ENCODE data around the gene CYP4F12. TPM values are rescaled to one million over a fixed set of nuclear protein-coding genes. Genes with fewer than 3 reads are reported as not detected.
A peak's percentile ranks its signal among the peaks of the same experiment; 100 is the strongest.

The CYP4F12 gene
- polyA plus RNA-seq (2013, experiment 1 of 2) = not detected
- not detected for polyA plus RNA-seq (2013, experiment 2 of 2)

GRCh38 chr19:15672580-15673175 is at the start of gene CYP4F12:
Gene CYP4F12, plus strand, starts transcription at chr19:15673087. Its CDS starts 443 bp downstream, at chr19:15673530.
- no peak for DNase-seq (ENCODE audit: low spot score)
- no peak within 1 kb of the TSS for H3K23ac ChIP-seq (ENCODE audit: low read depth, low read length, poor library complexity)
- H2AFZ ChIP-seq (ENCODE audit: low read length) = no peak within 1 kb of the TSS

GRCh38 chr19:15623711-15624318 is 49.1 kb upstream of the CYP4F12 start:
- no peaks in the 10 kb centered on the region for H3K36me3 ChIP-seq (replicated peaks in 1 of 2; ENCODE audit: control insufficient read depth in 2 of 2, insufficient read depth in 2 of 2, low read length in 2 of 2)
- peaks cover 0 to 41% of the 10 kb centered on the region in 2 donors for H3K9me3 ChIP-seq (replicated peaks in 1 of 2; ENCODE audit: control insufficient read depth in 2 of 2, insufficient read depth in 1 of 2, low read depth in 1 of 2, low read length in 2 of 2)
- peaks cover 0 to 3% (median 0%) of the 10 kb centered on the region in 3 experiments for H3K27me3 ChIP-seq (ENCODE audit: control insufficient read depth in 3 of 3, insufficient read depth in 3 of 3, low read depth in 1 of 3, low read length in 3 of 3)
- no peaks in the 10 kb centered on the region for H3K4me1 ChIP-seq (ENCODE audit: control insufficient read depth in 2 of 2, insufficient read depth in 1 of 2, low read depth in 1 of 2, low read length in 2 of 2)
- no peaks in the 10 kb centered on the region for H3K79me1 ChIP-seq (ENCODE audit: low read depth, low read length)
- WGBS, 2 donors (ENCODE audit: extremely low coverage in 2 of 2, insufficient read length in 2 of 2, insufficient replicate concordance in 1 of 2) = no CpG with 5 or more reads among the region's 9 CpGs
- H3K14ac ChIP-seq (ENCODE audit: low read length) = no peak overlapping the region
- no peak overlapping the region for H2AFZ ChIP-seq (ENCODE audit: low read length)
- no peak overlapping the region for H3K9ac ChIP-seq (ENCODE audit: low read depth, low read length, poor library complexity)
- DNase-seq (ENCODE audit: low spot score) = no peak
- no peak overlapping the region for H3K4me2 ChIP-seq (ENCODE audit: insufficient read depth, low read length, poor library complexity, severe bottlenecking)
- H3K4ac ChIP-seq (ENCODE audit: low read length) = no peak overlapping the region
- H2BK12ac ChIP-seq (ENCODE audit: low read length) = no peak overlapping the region
- H2AK5ac ChIP-seq (ENCODE audit: low read depth, low read length) = no peak overlapping the region
- H2BK5ac ChIP-seq (ENCODE audit: low read length) = no peak overlapping the region
- no peak overlapping the region for H4K91ac ChIP-seq (ENCODE audit: low read depth, low read length, poor library complexity)
- H2BK15ac ChIP-seq (ENCODE audit: low read length) = no peak overlapping the region
- no peak overlapping the region for H4K8ac ChIP-seq (ENCODE audit: low read depth, low read length)
- no peak overlapping the region for H2BK120ac ChIP-seq (ENCODE audit: low read depth, low read length)
- H3K4me3 ChIP-seq (ENCODE audit: low read length in 2 of 2) = no peak overlapping the region
- H3K18ac ChIP-seq (ENCODE audit: low read length) = no peak overlapping the region
- no peak overlapping the region for H3K27ac ChIP-seq (replicated peaks; ENCODE audit: low read length)
- no peak overlapping the region for H3K23ac ChIP-seq (ENCODE audit: low read depth, low read length, poor library complexity)

More at GRCh38 chr19:15672580-15673175, at the start of gene CYP4F12:
- Histone ChIP-seq H3K27me3 (ENCODE audit: control insufficient read depth in 3 of 3, insufficient read depth in 3 of 3, low read depth in 1 of 3, low read length in 3 of 3) (no peaks in the 10 kb centered on the region), H4K91ac (ENCODE audit: low read depth, low read length, poor library complexity) (no peak within 1 kb of the TSS), H3K9me3 (replicated peaks in 1 of 2; ENCODE audit: control insufficient read depth in 2 of 2, insufficient read depth in 1 of 2, low read depth in 1 of 2, low read length in 2 of 2) (peaks cover 0 to 34% of the 10 kb centered on the region in 2 donors), H2BK15ac (ENCODE audit: low read length) (no peak within 1 kb of the TSS), H2BK12ac (ENCODE audit: low read length) (no peak within 1 kb of the TSS), H3K9ac (ENCODE audit: low read depth, low read length, poor library complexity) (no peak within 1 kb of the TSS), H2BK120ac (ENCODE audit: low read depth, low read length) (no peak within 1 kb of the TSS), H4K8ac (ENCODE audit: low read depth, low read length) (no peak within 1 kb of the TSS), H3K4me1 (ENCODE audit: control insufficient read depth in 2 of 2, insufficient read depth in 1 of 2, low read depth in 1 of 2, low read length in 2 of 2) (no peaks in the 10 kb centered on the region), H2AK5ac (ENCODE audit: low read depth, low read length) (no peak within 1 kb of the TSS), H3K4ac (ENCODE audit: low read length) (no peak within 1 kb of the TSS), H3K4me3 (ENCODE audit: low read length in 2 of 2) (no peak within 1 kb of the TSS), H3K14ac (ENCODE audit: low read length) (no peak within 1 kb of the TSS), H3K27ac (replicated peaks; ENCODE audit: low read length) (no peak within 1 kb of the TSS), H2BK5ac (ENCODE audit: low read length) (no peak within 1 kb of the TSS), H3K4me2 (ENCODE audit: insufficient read depth, low read length, poor library complexity, severe bottlenecking) (no peak within 1 kb of the TSS), H3K18ac (ENCODE audit: low read length) (no peak within 1 kb of the TSS), H3K36me3 (replicated peaks in 1 of 2; ENCODE audit: control insufficient read depth in 2 of 2, insufficient read depth in 2 of 2, low read length in 2 of 2) (no peaks in the 10 kb centered on the region), H3K79me1 (ENCODE audit: low read depth, low read length) (peaks cover 2% of the 10 kb centered on the region)
- WGBS, 2 donors (ENCODE audit: extremely low coverage in 2 of 2, insufficient read length in 2 of 2, insufficient replicate concordance in 1 of 2) = no CpG with 5 or more reads among the region's 6 CpGs

- no peak overlapping the region for H2AFZ ChIP-seq (ENCODE audit: low read length)
- no peak overlapping the region for H2BK120ac ChIP-seq (ENCODE audit: low read depth, low read length)
- no peak overlapping the region for H3K4me2 ChIP-seq (ENCODE audit: insufficient read depth, low read length, poor library complexity, severe bottlenecking)
- no peak overlapping the region for H3K14ac ChIP-seq (ENCODE audit: low read length)
- no peaks in the 10 kb centered on the region for H3K36me3 ChIP-seq (replicated peaks in 1 of 2; ENCODE audit: control insufficient read depth in 2 of 2, insufficient read depth in 2 of 2, low read length in 2 of 2)
- WGBS, 2 donors (ENCODE audit: extremely low coverage in 2 of 2, insufficient read length in 2 of 2, insufficient replicate concordance in 1 of 2) = no CpG with 5 or more reads among the region's 22 CpGs
- no peak overlapping the region for H2BK12ac ChIP-seq (ENCODE audit: low read length)
- H3K27me3 ChIP-seq (ENCODE audit: control insufficient read depth in 3 of 3, insufficient read depth in 3 of 3, low read depth in 1 of 3, low read length in 3 of 3) = no peaks in the 10 kb centered on the region
- no peak overlapping the region for H4K91ac ChIP-seq (ENCODE audit: low read depth, low read length, poor library complexity)
- no peak overlapping the region for H3K4ac ChIP-seq (ENCODE audit: low read length)
- H3K9me3 ChIP-seq (replicated peaks in 1 of 2; ENCODE audit: control insufficient read depth in 2 of 2, insufficient read depth in 1 of 2, low read depth in 1 of 2, low read length in 2 of 2) = peaks cover 0 to 15% of the 10 kb centered on the region in 2 donors
- H4K8ac ChIP-seq (ENCODE audit: low read depth, low read length) = no peak overlapping the region
- H3K4me3 ChIP-seq (ENCODE audit: low read length in 2 of 2) = peak overlapping the region in 1 of 2 donors; percentile 55
- no peak overlapping the region for H3K23ac ChIP-seq (ENCODE audit: low read depth, low read length, poor library complexity)
- H2AK5ac ChIP-seq (ENCODE audit: low read depth, low read length) = no peak overlapping the region
- no peak overlapping the region for H3K9ac ChIP-seq (ENCODE audit: low read depth, low read length, poor library complexity)
- no peak overlapping the region for H2BK15ac ChIP-seq (ENCODE audit: low read length)
- no peak overlapping the region for H2BK5ac ChIP-seq (ENCODE audit: low read length)
- H3K4me1 ChIP-seq (ENCODE audit: control insufficient read depth in 2 of 2, insufficient read depth in 1 of 2, low read depth in 1 of 2, low read length in 2 of 2) = no peaks in the 10 kb centered on the region
- H3K27ac ChIP-seq (replicated peaks; ENCODE audit: low read length) = no peak overlapping the region
- H3K79me1 ChIP-seq (ENCODE audit: low read depth, low read length) = peaks cover 2% of the 10 kb centered on the region
- DNase-seq (ENCODE audit: low spot score) = no peak
- H3K18ac ChIP-seq (ENCODE audit: low read length) = no peak overlapping the region
These were observed 44.5 kb upstream of the CYP4F12 start for GRCh38 chr19:15628236-15629002.
